ENCODE results near the gene PDP2. TPM values are rescaled to one million over a fixed set of nuclear protein-coding genes. Genes with fewer than 3 reads are reported as not detected.

The PDP2 gene
- polyA plus RNA-seq, 1 donor from 2014 or later, result 4.2 TPM

DNA sequence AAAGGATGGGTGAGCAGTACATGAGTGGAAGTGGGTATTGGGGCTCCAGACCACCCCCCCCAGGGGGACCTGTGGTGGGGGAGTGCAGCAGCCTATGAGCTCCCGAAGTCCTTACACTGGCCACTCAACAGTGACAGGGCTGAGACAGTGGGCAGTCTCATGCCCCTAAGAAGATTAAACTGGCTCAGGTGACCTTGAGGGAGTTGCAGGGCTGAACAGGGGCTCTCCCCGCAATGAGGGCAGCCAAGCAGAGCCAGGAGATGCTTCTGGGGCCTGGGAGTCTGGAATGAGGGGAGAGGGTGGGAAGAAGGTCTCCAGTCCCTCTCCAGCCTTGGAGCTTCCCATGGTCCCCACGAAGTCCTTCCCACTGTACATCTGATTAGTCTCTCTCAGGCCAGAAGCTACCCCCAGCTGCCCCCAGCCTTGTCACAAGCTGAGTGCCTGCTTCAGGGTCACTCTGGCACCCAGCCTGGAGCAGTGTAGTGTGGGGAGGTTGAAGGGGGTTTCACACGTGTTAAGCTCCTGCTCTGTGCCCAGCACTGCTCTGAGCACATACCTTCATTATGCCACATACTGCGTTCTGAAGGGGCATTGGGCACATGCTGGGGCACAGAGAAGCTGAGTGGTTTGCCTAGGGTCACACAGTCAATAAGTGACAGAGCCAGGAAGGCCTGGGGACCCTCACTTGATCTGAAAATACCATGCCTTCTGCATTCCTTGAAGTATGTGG, 39.4 kb downstream of the PDP2 start:
- Histone ChIP-seq H3K4me3 (ENCODE audit: low read length) (no peak overlapping the region), H3K9ac (ENCODE audit: low read length) (no peak overlapping the region), H3K9me3 (ENCODE audit: low read length) (no peaks in the 10 kb centered on the region), H3K79me2 (replicated peaks; ENCODE audit: insufficient read depth, low read length) (no peaks in the 10 kb centered on the region), H3K27ac (ENCODE audit: low read length) (no peak overlapping the region), H4K20me1 (ENCODE audit: insufficient read depth) (no peaks in the 10 kb centered on the region), H3K9me2 (ENCODE audit: insufficient read depth, low read length) (no peaks in the 10 kb centered on the region), H3K4me2 (ENCODE audit: low read length) (no peak overlapping the region), H3K36me3 (ENCODE audit: insufficient read depth, low read length) (no peaks in the 10 kb centered on the region), H2AFZ (ENCODE audit: low read depth, low read length) (no peak overlapping the region), H3K27me3 (ENCODE audit: insufficient read depth, low read depth, low read length) (peaks cover 19% of the 10 kb centered on the region), H3F3A (ENCODE audit: insufficient read depth, low read length, poor library complexity, severe bottlenecking) (no peaks in the 10 kb centered on the region)
- TF ChIP-seq TAF1 (IDR thresholded peaks at IDR 0.05; ENCODE audit: low read depth) (no peak), RAD21 (conservative IDR thresholded peaks at IDR 0.05) (no peak), EP300 (conservative IDR thresholded peaks at IDR 0.05; ENCODE audit: poor library complexity, severe bottlenecking) (no peak), SMC3 (conservative IDR thresholded peaks at IDR 0.05; ENCODE audit: poor library complexity) (no peak), MXI1 (conservative IDR thresholded peaks at IDR 0.05; ENCODE audit: poor library complexity, severe bottlenecking) (no peak), EZH2 (IDR thresholded peaks at IDR 0.05; ENCODE audit: borderline replicate concordance, insufficient read depth, low read length, poor library complexity, severe bottlenecking) (no peak), POLR2AphosphoS5 (IDR thresholded peaks at IDR 0.05) (no peak)
- TF ChIP-seq, protein P1, sequence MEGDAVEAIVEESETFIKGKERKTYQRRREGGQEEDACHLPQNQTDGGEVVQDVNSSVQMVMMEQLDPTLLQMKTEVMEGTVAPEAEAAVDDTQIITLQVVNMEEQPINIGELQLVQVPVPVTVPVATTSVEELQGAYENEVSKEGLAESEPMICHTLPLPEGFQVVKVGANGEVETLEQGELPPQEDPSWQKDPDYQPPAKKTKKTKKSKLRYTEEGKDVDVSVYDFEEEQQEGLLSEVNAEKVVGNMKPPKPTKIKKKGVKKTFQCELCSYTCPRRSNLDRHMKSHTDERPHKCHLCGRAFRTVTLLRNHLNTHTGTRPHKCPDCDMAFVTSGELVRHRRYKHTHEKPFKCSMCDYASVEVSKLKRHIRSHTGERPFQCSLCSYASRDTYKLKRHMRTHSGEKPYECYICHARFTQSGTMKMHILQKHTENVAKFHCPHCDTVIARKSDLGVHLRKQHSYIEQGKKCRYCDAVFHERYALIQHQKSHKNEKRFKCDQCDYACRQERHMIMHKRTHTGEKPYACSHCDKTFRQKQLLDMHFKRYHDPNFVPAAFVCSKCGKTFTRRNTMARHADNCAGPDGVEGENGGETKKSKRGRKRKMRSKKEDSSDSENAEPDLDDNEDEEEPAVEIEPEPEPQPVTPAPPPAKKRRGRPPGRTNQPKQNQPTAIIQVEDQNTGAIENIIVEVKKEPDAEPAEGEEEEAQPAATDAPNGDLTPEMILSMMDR (IDR thresholded peaks at IDR 0.05; ENCODE audit: poor library complexity, severe bottlenecking), result no peak
- TF ChIP-seq, protein P2, sequence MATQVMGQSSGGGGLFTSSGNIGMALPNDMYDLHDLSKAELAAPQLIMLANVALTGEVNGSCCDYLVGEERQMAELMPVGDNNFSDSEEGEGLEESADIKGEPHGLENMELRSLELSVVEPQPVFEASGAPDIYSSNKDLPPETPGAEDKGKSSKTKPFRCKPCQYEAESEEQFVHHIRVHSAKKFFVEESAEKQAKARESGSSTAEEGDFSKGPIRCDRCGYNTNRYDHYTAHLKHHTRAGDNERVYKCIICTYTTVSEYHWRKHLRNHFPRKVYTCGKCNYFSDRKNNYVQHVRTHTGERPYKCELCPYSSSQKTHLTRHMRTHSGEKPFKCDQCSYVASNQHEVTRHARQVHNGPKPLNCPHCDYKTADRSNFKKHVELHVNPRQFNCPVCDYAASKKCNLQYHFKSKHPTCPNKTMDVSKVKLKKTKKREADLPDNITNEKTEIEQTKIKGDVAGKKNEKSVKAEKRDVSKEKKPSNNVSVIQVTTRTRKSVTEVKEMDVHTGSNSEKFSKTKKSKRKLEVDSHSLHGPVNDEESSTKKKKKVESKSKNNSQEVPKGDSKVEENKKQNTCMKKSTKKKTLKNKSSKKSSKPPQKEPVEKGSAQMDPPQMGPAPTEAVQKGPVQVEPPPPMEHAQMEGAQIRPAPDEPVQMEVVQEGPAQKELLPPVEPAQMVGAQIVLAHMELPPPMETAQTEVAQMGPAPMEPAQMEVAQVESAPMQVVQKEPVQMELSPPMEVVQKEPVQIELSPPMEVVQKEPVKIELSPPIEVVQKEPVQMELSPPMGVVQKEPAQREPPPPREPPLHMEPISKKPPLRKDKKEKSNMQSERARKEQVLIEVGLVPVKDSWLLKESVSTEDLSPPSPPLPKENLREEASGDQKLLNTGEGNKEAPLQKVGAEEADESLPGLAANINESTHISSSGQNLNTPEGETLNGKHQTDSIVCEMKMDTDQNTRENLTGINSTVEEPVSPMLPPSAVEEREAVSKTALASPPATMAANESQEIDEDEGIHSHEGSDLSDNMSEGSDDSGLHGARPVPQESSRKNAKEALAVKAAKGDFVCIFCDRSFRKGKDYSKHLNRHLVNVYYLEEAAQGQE (IDR thresholded peaks at IDR 0.05; ENCODE audit: borderline replicate concordance), result no peak

DNA sequence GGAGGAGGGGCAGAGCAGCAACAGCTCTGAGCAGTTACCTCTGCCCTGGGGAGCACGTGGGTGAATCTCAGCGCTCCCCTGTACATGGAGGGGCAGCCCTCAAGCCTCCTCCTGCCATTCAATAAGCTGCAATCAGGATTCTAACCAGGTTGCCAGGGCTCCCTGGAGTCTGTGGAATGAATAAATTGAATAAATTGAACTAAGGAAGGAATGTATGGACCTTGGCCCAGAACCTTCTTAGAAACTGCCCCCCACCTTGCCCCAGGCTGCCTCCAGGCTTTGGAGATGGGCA, 39.9 kb downstream of the PDP2 start:
- Histone ChIP-seq H3K9me2 (ENCODE audit: insufficient read depth, low read length) (no peaks in the 10 kb centered on the region), H3K9me3 (ENCODE audit: low read length) (no peaks in the 10 kb centered on the region), H3F3A (ENCODE audit: insufficient read depth, low read length, poor library complexity, severe bottlenecking) (no peaks in the 10 kb centered on the region), H3K27ac (ENCODE audit: low read length) (no peak overlapping the region), H3K4me3 (ENCODE audit: low read length) (no peak overlapping the region), H3K27me3 (ENCODE audit: insufficient read depth, low read depth, low read length) (peaks cover 24% of the 10 kb centered on the region), H2AFZ (ENCODE audit: low read depth, low read length) (no peak overlapping the region), H3K9ac (ENCODE audit: low read length) (no peak overlapping the region), H3K36me3 (ENCODE audit: insufficient read depth, low read length) (no peaks in the 10 kb centered on the region), H3K79me2 (replicated peaks; ENCODE audit: insufficient read depth, low read length) (no peaks in the 10 kb centered on the region), H3K4me2 (ENCODE audit: low read length) (no peak overlapping the region), H4K20me1 (ENCODE audit: insufficient read depth) (no peaks in the 10 kb centered on the region)
- TF ChIP-seq MXI1 (conservative IDR thresholded peaks at IDR 0.05; ENCODE audit: poor library complexity, severe bottlenecking), result no peak
- no peak for TF ChIP-seq EP300 (conservative IDR thresholded peaks at IDR 0.05; ENCODE audit: poor library complexity, severe bottlenecking)
- TF ChIP-seq EZH2 (IDR thresholded peaks at IDR 0.05; ENCODE audit: borderline replicate concordance, insufficient read depth, low read length, poor library complexity, severe bottlenecking), result no peak
- no peak for TF ChIP-seq POLR2AphosphoS5 (IDR thresholded peaks at IDR 0.05)
- TF ChIP-seq RAD21 (conservative IDR thresholded peaks at IDR 0.05), result no peak
- TF ChIP-seq, protein P2 (IDR thresholded peaks at IDR 0.05; ENCODE audit: borderline replicate concordance), result no peak
- no peak for TF ChIP-seq TAF1 (IDR thresholded peaks at IDR 0.05; ENCODE audit: low read depth)
- TF ChIP-seq, protein P1 (IDR thresholded peaks at IDR 0.05; ENCODE audit: poor library complexity, severe bottlenecking), result no peak
- TF ChIP-seq SMC3 (conservative IDR thresholded peaks at IDR 0.05; ENCODE audit: poor library complexity), result no peak
